Measurements from ENCODE around the gene NUP98. TPM values are rescaled to one million over a fixed set of nuclear protein-coding genes. Genes with fewer than 3 reads are reported as not detected.

NUP98 gene
- total and polyA plus RNA-seq, 10 of the 15 experiments (the other 5 are each of a cell fraction or from before 2014, with no cell fraction given): 21.7 to 108 (median 78.9) TPM

- 98% methylated on average over 2 of the region's 2 CpGs for WGBS (ENCODE audit: insufficient coverage, insufficient replicate concordance, low lambda C conversion rate, missing lambda C conversion rate)
- ATAC-seq: no peak
- FAIRE-seq: no peak
- no peaks in the 10 kb centered on the region for H3K27me3 ChIP-seq (replicated peaks in 1 of 2; ENCODE audit: control insufficient read depth in 2 of 2, insufficient read depth in 2 of 2, low read length in 1 of 2)
- H3K4me3 ChIP-seq: no peak overlapping the region
- no peak for TF ChIP-seq SUZ12 (IDR thresholded peaks at IDR 0.05; ENCODE audit: unreplicated experiment)
- in situ Hi-C loops (cut with MboI): no loop called here
- RAD21 ChIA-PET (ENCODE audit: unreplicated experiment): no interaction called here
- POLR2A ChIA-PET: interaction anchor here (0.6 kb wide), 1 partner anchor 84 kb away, joined by 3 read pairs; no protein-coding TSS in a partner anchor
- no peaks in the 10 kb centered on the region for H4K20me1 ChIP-seq (ENCODE audit: control insufficient read depth, insufficient read depth)
- DNase-seq (ENCODE audit: low read depth, low spot score): no peak
- SMC1A ChIA-PET (ENCODE audit: uncharacterized antibody, unreplicated experiment): no interaction called here
- no peaks in the 10 kb centered on the region for H3K9me3 ChIP-seq (replicated peaks; ENCODE audit: control insufficient read depth, insufficient read depth, low read length)
- H3K27ac ChIP-seq (ENCODE audit: control insufficient read depth, insufficient read depth): no peak overlapping the region
- intact Hi-C loops (cut with micrococcal nuclease; ENCODE audit: unreplicated experiment): no loop called here
- H3K4me1 ChIP-seq (ENCODE audit: control insufficient read depth, insufficient read depth, low read length): no peaks in the 10 kb centered on the region
- H3K36me3 ChIP-seq (ENCODE audit: control insufficient read depth in 2 of 2, insufficient read depth in 2 of 2, low read length in 1 of 2): peaks cover 12 to 52% of the 10 kb centered on the region in 2 experiments
- H3K4me2 ChIP-seq (ENCODE audit: control insufficient read depth, insufficient read depth): no peak overlapping the region
- no peak overlapping the region for H2AFZ ChIP-seq (ENCODE audit: control insufficient read depth, low read depth, low read length)
- BruUV-seq (replicated peaks): no TSS peak
- H3K9ac ChIP-seq (ENCODE audit: control insufficient read depth, insufficient read depth, low read length): no peak overlapping the region
- no peaks in the 10 kb centered on the region for H3K79me2 ChIP-seq (ENCODE audit: control insufficient read depth, insufficient read depth, low read length)
- CTCF ChIA-PET: interaction anchor here (1.3 kb wide), 1 partner anchor 124 kb away, joined by 3 read pairs; the partner anchor contains the start of gene PGAP2
Observed at GRCh38 chr11:3684819-3685172, 112.6 kb downstream of the NUP98 start.

GRCh38 chr11:3684129-3684818 lies 113.1 kb downstream of the NUP98 start:
- DNase-seq (ENCODE audit: low read depth, low spot score): no peak
- ChIA-PET POLR2A (no interaction called here), CTCF (interaction anchor here (1.3 to 1.8 kb wide), 2 partner anchors 124 to 125 kb away, joined by 3 to 6 read pairs; partner anchors contain the start of gene PGAP2), RAD21 (ENCODE audit: unreplicated experiment) (no interaction called here), SMC1A (ENCODE audit: uncharacterized antibody, unreplicated experiment) (no interaction called here)
- in situ Hi-C loops (cut with MboI): no loop called here
- H3K36me3 ChIP-seq (ENCODE audit: control insufficient read depth in 2 of 2, insufficient read depth in 2 of 2, low read length in 1 of 2): peaks cover 14 to 56% of the 10 kb centered on the region in 2 experiments
- no peak for FAIRE-seq
- H3K27ac ChIP-seq (ENCODE audit: control insufficient read depth, insufficient read depth): no peak overlapping the region
- no peak overlapping the region for H3K4me3 ChIP-seq
- BruUV-seq (replicated peaks): TSS peak; percentile 54
- H3K27me3 ChIP-seq (replicated peaks in 1 of 2; ENCODE audit: control insufficient read depth in 2 of 2, insufficient read depth in 2 of 2, low read length in 1 of 2): no peaks in the 10 kb centered on the region
- 99% methylated on average over 12 of the region's 12 CpGs for WGBS (ENCODE audit: insufficient coverage, insufficient replicate concordance, low lambda C conversion rate, missing lambda C conversion rate)
- no peaks in the 10 kb centered on the region for H4K20me1 ChIP-seq (ENCODE audit: control insufficient read depth, insufficient read depth)
- no peaks in the 10 kb centered on the region for H3K4me1 ChIP-seq (ENCODE audit: control insufficient read depth, insufficient read depth, low read length)
- no peaks in the 10 kb centered on the region for H3K9me3 ChIP-seq (replicated peaks; ENCODE audit: control insufficient read depth, insufficient read depth, low read length)
- intact Hi-C loops (cut with micrococcal nuclease; ENCODE audit: unreplicated experiment): no loop called here
- H3K79me2 ChIP-seq (ENCODE audit: control insufficient read depth, insufficient read depth, low read length): no peaks in the 10 kb centered on the region
- no peak for ATAC-seq
- H3K4me2 ChIP-seq (ENCODE audit: control insufficient read depth, insufficient read depth): no peak overlapping the region
- no peak overlapping the region for H3K9ac ChIP-seq (ENCODE audit: control insufficient read depth, insufficient read depth, low read length)
- no peak overlapping the region for H2AFZ ChIP-seq (ENCODE audit: control insufficient read depth, low read depth, low read length)
- TF ChIP-seq CHD4 (IDR thresholded peaks at IDR 0.05): no peak
- no peak for TF ChIP-seq NKRF (conservative IDR thresholded peaks at IDR 0.05)
- no peak for TF ChIP-seq KDM1A (IDR thresholded peaks at IDR 0.05; ENCODE audit: borderline replicate concordance)
- TF ChIP-seq RBBP5 (conservative IDR thresholded peaks at IDR 0.05): no peak
- TF ChIP-seq SUPT20H (IDR thresholded peaks at IDR 0.05; ENCODE audit: borderline replicate concordance, control insufficient read depth, low read depth, low read length): no peak
- no peak for TF ChIP-seq RFX5 (IDR thresholded peaks at IDR 0.05; ENCODE audit: low read depth, low read length)
- TF ChIP-seq ZZZ3 (IDR thresholded peaks at IDR 0.05; ENCODE audit: control insufficient read depth, insufficient read length, low read depth): no peak
- TF ChIP-seq TCF3 (IDR thresholded peaks at IDR 0.05; ENCODE audit: borderline replicate concordance, insufficient read depth, low read depth, low read length): no peak
- no peak for TF ChIP-seq ELK1 (IDR thresholded peaks at IDR 0.05; ENCODE audit: low read depth, low read length)
- no peak for TF ChIP-seq JUNB (IDR thresholded peaks at IDR 0.05)
- no peak for TF ChIP-seq ZBED1 (IDR thresholded peaks at IDR 0.05; ENCODE audit: borderline replicate concordance)
- no peak for TF ChIP-seq HDAC6 (IDR thresholded peaks at IDR 0.05; ENCODE audit: unreplicated experiment)

Data from GM12878 (cell line).